ENCODE data around the gene RPTOR.

- TF ChIP-seq POLR2A (IDR thresholded peaks at IDR 0.05) (no peak), CTCF (IDR thresholded peaks at IDR 0.05) (no peak), POLR2AphosphoS5 (IDR thresholded peaks at IDR 0.05) (no peak)
Measured at GRCh38 chr17:80523054-80523744, 21.4 kb upstream of the RPTOR start.

Measured in upper lobe of left lung (tissue), 4 donors.